Urothelium cell line (cell line): ENCODE results near the gene VIP.

Source experiments
- DNase-seq: peaks from one replicate; pipeline ENCODE4 v3.0.0; 2011; ENCODE audit warnings: low spot score, mixed read lengths
- FAIRE-seq: peaks from 2 replicates; lab custom pipeline; 2011; peaks lifted over from hg19 to GRCh38; lab: Jason Lieb, UNC

Gene VIP

DNA sequence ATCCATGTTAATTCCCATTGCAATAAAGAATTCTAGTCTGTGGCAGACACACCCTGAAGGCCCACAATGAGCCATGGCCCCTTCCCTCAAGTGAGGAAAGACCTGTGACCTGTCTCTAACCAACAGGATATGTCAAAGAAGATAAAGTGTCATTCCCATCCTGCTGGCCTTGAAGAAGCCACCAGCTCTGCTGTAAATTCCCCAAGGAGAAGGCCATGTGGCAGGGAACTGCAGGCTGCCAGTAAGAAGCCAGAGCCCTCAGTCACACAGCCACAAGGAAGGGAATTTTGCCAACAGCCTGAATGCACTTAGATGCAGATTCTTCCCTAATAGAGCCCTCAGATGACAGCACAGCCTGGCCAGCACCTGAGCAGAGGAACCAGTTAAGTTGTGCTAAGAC, 24.8 kb downstream of the VIP start:
- no peak for FAIRE-seq
- no peak for DNase-seq

DNA sequence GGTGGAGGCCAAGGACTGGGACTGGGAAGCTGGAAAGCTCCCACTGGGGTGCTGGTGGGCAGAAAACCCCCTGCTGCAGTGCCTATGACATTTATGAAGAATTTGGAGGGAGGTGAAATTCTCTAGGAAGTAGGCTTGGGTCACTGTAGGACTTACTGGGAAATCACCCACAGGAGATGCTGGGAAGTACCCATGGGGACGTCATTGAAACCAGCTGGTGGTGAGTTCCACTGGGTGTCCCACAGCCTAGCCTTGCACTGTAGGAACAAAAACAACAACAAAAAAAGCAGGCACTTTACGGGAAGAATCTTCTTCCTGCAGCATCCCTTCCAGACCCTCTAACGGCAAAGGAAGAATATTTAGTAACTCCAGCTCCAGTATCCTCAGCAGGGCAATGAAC, 26.2 kb downstream of the VIP start:
- DNase-seq (no peak), FAIRE-seq (no peak)

DNA sequence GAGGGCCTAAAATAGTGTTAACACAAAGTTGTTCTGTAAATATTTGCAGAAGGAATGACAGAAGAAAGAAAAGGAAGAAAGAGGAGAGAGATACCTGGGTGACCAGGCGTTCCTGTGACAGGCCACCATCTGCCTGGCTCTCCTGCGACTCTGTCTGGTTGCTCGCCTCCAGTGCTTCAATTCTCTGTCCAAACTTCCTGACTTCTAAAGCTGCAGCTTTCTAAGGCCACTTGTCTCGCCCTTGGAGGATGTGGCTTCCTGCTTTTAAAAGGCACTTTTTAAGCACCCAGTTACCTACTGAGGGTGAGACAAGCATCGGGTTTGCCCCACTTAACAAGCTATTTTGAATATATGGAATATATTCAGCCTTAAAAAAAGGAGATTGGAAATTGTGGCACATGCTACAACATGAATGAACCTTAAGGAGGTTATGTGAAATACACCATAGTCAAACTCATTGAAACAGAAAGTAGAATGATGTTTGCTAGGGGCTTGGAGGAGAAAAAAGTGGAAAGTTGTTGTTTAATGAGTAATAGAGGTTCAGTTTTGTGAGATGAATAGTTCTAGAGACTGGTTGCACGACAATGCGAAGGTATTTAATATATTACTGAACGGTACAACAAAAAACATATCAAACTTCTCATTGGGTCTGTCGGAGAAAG, 32.8 kb downstream of the VIP start:
- FAIRE-seq: no peak
- DNase-seq: no peak

DNA sequence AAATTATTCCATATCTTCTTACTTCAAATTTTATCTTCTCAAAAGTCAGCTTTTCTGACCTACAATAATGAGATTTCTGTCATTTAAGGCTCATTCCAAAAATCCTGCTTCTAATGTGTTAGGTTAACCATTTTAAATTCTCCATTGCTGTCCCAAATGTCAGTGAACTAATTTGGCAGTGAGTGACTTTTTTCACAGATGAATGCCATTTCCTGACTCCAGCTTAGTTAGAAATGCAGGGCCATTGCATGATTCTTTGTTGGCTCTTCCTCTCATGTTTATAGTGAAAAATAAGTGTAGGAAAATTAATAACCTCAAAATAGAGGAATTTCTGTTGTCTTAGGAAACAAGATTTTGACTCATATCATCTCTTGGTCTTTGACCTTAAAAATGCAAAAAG, 44.1 kb downstream of the VIP start:
- DNase-seq (no peak), FAIRE-seq (no peak)

DNA sequence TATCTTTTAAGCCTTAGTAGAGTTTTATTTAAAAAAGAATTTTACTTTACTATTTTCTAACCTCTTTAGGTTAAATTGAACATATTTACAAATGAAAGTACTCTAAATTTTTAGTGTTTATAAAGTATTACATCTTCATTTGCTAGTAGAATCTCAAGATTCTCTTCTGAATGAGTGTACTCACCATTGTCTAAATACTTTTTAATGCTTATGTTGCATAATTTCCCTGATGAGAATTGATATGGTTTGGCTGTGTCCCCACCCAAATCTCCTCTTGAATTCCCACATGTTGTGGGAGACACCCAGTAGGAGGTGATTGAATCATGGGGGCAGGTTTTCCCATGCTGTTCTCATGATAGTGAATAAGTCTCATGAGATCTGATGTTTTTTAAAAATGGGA, 53.6 kb downstream of the VIP start:
- DNase-seq: no peak
- no peak for FAIRE-seq
